Stimulated activated naive B cell treated with anti-CD40 and anti-IgM and Interleukin-4, amounts not matched to agents 10 μg/mL and 1 μg/mL and 100 μg/mL, for 72 hours (primary cell): ENCODE data around the gene ARFGEF3.

Experiments
- ATAC-seq, 2 donors: fragments of 150-1000 bp; cut with Tn5 transposase; replicated peaks; 2 replicates each; pipeline ENCODE4 v1.10.0; 2021; ENCODE audit warnings: moderate library complexity in 1 of 2
- DNase-seq: peaks from one replicate; pipeline ENCODE4 v3.0.0; 2021
- H3K27ac Mint-ChIP-seq: one replicate; pipeline ENCODE4 v1.8.0; 2022; ENCODE audit warnings: mild to moderate bottlenecking, mixed read lengths
- H3K27me3 Mint-ChIP-seq, 2 donors: one replicate each; pipeline ENCODE4 v1.8.0; 2022; ENCODE audit warnings: mixed read lengths in 2 of 2
- H3K36me3 Mint-ChIP-seq, 2 donors: one replicate each; pipeline ENCODE4 v1.8.0; 2022; ENCODE audit warnings: mixed read lengths in 2 of 2, mild to moderate bottlenecking in 1 of 2
- H3K4me1 Mint-ChIP-seq, 2 donors: one replicate each; pipeline ENCODE4 v1.8.0; 2022; ENCODE audit warnings: mixed read lengths in 2 of 2, mild to moderate bottlenecking in 1 of 2
- H3K4me3 Mint-ChIP-seq, 2 donors: one replicate each; pipeline ENCODE4 v1.8.0; 2022; ENCODE audit warnings: mild to moderate bottlenecking in 2 of 2, mixed read lengths in 2 of 2, moderate library complexity in 1 of 2
- H3K9me3 Mint-ChIP-seq, 2 donors: one replicate each; pipeline ENCODE4 v1.8.0; 2022; ENCODE audit warnings: mixed read lengths in 2 of 2, mild to moderate bottlenecking in 1 of 2

Gene ARFGEF3

GRCh38 chr6:138321934-138322333 lies 160.2 kb downstream of the ARFGEF3 start:
- Mint-ChIP-seq H3K36me3 (peaks cover 3% of the 10 kb centered on the region in 2 donors), H3K27me3 (peaks cover 9 to 29% of the 10 kb centered on the region in 2 donors), H3K27ac (no peak overlapping the region), H3K4me3 (no peak overlapping the region), H3K9me3 (peaks cover 8 to 9% of the 10 kb centered on the region in 2 donors), H3K4me1 (peaks cover 0 to 3% of the 10 kb centered on the region in 2 donors)
- ATAC-seq (no peak), DNase-seq (no peak)

GRCh38 chr6:138323821-138324220 lies 162.1 kb downstream of the ARFGEF3 start:
- peaks cover 0 to 3% of the 10 kb centered on the region in 2 donors for H3K4me1 Mint-ChIP-seq
- H3K9me3 Mint-ChIP-seq = peaks cover 8 to 9% of the 10 kb centered on the region in 2 donors
- DNase-seq = no peak
- peaks cover 9 to 23% of the 10 kb centered on the region in 2 donors for H3K27me3 Mint-ChIP-seq
- peaks cover 3% of the 10 kb centered on the region in 2 donors for H3K36me3 Mint-ChIP-seq
- no peak overlapping the region for H3K27ac Mint-ChIP-seq
- H3K4me3 Mint-ChIP-seq = no peak overlapping the region
- ATAC-seq = no peak

- no peak for ATAC-seq
- Mint-ChIP-seq H3K27ac (no peak overlapping the region), H3K27me3 (peaks cover 7% of the 10 kb centered on the region in 2 donors), H3K36me3 (no peaks in the 10 kb centered on the region), H3K4me3 (no peak overlapping the region), H3K9me3 (no peaks in the 10 kb centered on the region), H3K4me1 (peaks cover 2 to 7% of the 10 kb centered on the region in 2 donors)
- DNase-seq = no peak
Measured at GRCh38 chr6:138328210-138328609, 166.5 kb downstream of the ARFGEF3 start.

GRCh38 chr6:138330763-138331162 lies 169.0 kb downstream of the ARFGEF3 start:
- Mint-ChIP-seq H3K36me3 (no peaks in the 10 kb centered on the region), H3K9me3 (no peaks in the 10 kb centered on the region), H3K27me3 (peaks cover 11 to 20% of the 10 kb centered on the region in 2 donors), H3K4me1 (peaks cover 2 to 7% of the 10 kb centered on the region in 2 donors), H3K27ac (no peak overlapping the region), H3K4me3 (no peak overlapping the region)
- no peak for ATAC-seq
- DNase-seq = no peak

GRCh38 chr6:138331444-138331843 lies 169.7 kb downstream of the ARFGEF3 start:
- ATAC-seq (no peak), DNase-seq (no peak)
- Mint-ChIP-seq H3K9me3 (no peaks in the 10 kb centered on the region), H3K36me3 (no peaks in the 10 kb centered on the region), H3K27me3 (peaks cover 11 to 20% of the 10 kb centered on the region in 2 donors), H3K4me1 (peaks cover 2 to 7% of the 10 kb centered on the region in 2 donors), H3K4me3 (no peak overlapping the region), H3K27ac (no peak overlapping the region)

- H3K27ac Mint-ChIP-seq = no peak overlapping the region
- peaks cover 11 to 20% of the 10 kb centered on the region in 2 donors for H3K27me3 Mint-ChIP-seq
- H3K4me3 Mint-ChIP-seq = no peak overlapping the region
- DNase-seq (no peak), ATAC-seq (no peak)
- H3K9me3 Mint-ChIP-seq = no peaks in the 10 kb centered on the region
- H3K4me1 Mint-ChIP-seq = peaks cover 2 to 7% of the 10 kb centered on the region in 2 donors
- no peaks in the 10 kb centered on the region for H3K36me3 Mint-ChIP-seq
Measured at GRCh38 chr6:138331984-138332383, 170.2 kb downstream of the ARFGEF3 start.

GRCh38 chr6:138334000-138334399 lies 172.3 kb downstream of the ARFGEF3 start:
- peaks cover 2 to 7% of the 10 kb centered on the region in 2 donors for H3K4me1 Mint-ChIP-seq
- no peak for ATAC-seq

GRCh38 chr6:138334963-138335362 lies 173.2 kb downstream of the ARFGEF3 start:
- Mint-ChIP-seq H3K27me3 (peaks cover 14 to 26% of the 10 kb centered on the region in 2 donors), H3K36me3 (no peaks in the 10 kb centered on the region), H3K4me3 (no peak overlapping the region), H3K27ac (no peak overlapping the region), H3K9me3 (no peaks in the 10 kb centered on the region), H3K4me1 (peaks cover 2 to 7% of the 10 kb centered on the region in 2 donors)
- DNase-seq (no peak), ATAC-seq (no peak)

More at GRCh38 chr6:138334000-138334399, 172.3 kb downstream of the ARFGEF3 start:
- Mint-ChIP-seq H3K36me3 (no peaks in the 10 kb centered on the region), H3K27ac (no peak overlapping the region), H3K9me3 (no peaks in the 10 kb centered on the region), H3K4me3 (no peak overlapping the region), H3K27me3 (peaks cover 14 to 24% of the 10 kb centered on the region in 2 donors)
- DNase-seq = no peak

- ATAC-seq = no peak
- H3K9me3 Mint-ChIP-seq = no peaks in the 10 kb centered on the region
- peaks cover 2 to 7% of the 10 kb centered on the region in 2 donors for H3K4me1 Mint-ChIP-seq
- H3K27me3 Mint-ChIP-seq = peaks cover 14 to 26% of the 10 kb centered on the region in 2 donors
- no peak overlapping the region for H3K27ac Mint-ChIP-seq
- DNase-seq = no peak
- H3K4me3 Mint-ChIP-seq = no peak overlapping the region
- no peaks in the 10 kb centered on the region for H3K36me3 Mint-ChIP-seq
Measured at GRCh38 chr6:138336221-138336620, 174.5 kb downstream of the ARFGEF3 start.

GRCh38 chr6:138337076-138337475 lies 175.3 kb downstream of the ARFGEF3 start:
- H3K4me3 Mint-ChIP-seq = no peak overlapping the region
- DNase-seq (no peak), ATAC-seq (no peak)
- H3K27me3 Mint-ChIP-seq = peaks cover 11 to 24% of the 10 kb centered on the region in 2 donors
- H3K9me3 Mint-ChIP-seq = no peaks in the 10 kb centered on the region
- no peaks in the 10 kb centered on the region for H3K36me3 Mint-ChIP-seq
- peaks cover 0 to 4% of the 10 kb centered on the region in 2 donors for H3K4me1 Mint-ChIP-seq
- no peak overlapping the region for H3K27ac Mint-ChIP-seq

DNA sequence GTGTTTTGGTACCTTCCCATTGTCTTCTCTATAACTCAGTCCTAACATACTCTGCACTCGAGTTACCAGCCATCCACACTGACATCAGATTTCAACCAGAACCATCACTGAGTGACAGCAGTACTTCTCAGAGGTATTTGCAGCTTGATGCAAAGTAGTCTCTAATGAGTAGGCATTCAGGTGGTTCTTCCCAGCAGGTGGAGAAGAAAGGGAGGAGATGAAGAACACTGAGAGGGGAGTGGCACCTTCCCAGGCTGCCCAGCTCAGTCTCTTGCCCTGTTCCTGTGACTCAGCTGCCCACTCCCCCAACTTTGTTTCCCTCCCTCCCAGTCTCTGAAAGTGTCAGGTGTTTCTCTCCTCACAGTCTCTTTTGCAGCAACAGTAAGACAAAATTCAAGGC lies 177.3 kb downstream of the ARFGEF3 start:
- no peaks in the 10 kb centered on the region for H3K36me3 Mint-ChIP-seq
- DNase-seq (no peak), ATAC-seq (no peak)
- peaks cover 11 to 17% of the 10 kb centered on the region in 2 donors for H3K27me3 Mint-ChIP-seq
- H3K27ac Mint-ChIP-seq = no peak overlapping the region
- H3K9me3 Mint-ChIP-seq = no peaks in the 10 kb centered on the region
- H3K4me3 Mint-ChIP-seq = no peak overlapping the region
- H3K4me1 Mint-ChIP-seq = no peaks in the 10 kb centered on the region

GRCh38 chr6:138341176-138341575 lies 179.4 kb downstream of the ARFGEF3 start:
- no peak for ATAC-seq
- Mint-ChIP-seq H3K4me1 (no peaks in the 10 kb centered on the region), H3K27ac (no peak overlapping the region), H3K4me3 (no peak overlapping the region), H3K9me3 (no peaks in the 10 kb centered on the region), H3K27me3 (peaks cover 6 to 7% of the 10 kb centered on the region in 2 donors), H3K36me3 (no peaks in the 10 kb centered on the region)
- DNase-seq = no peak

- Mint-ChIP-seq H3K36me3 (no peaks in the 10 kb centered on the region), H3K4me3 (no peak overlapping the region), H3K27ac (no peak overlapping the region), H3K4me1 (no peaks in the 10 kb centered on the region), H3K9me3 (no peaks in the 10 kb centered on the region), H3K27me3 (peaks cover 10 to 11% of the 10 kb centered on the region in 2 donors)
- no peak for ATAC-seq
- DNase-seq = no peak
Measured at GRCh38 chr6:138343112-138343511, 181.4 kb downstream of the ARFGEF3 start.

- no peak overlapping the region for H3K4me3 Mint-ChIP-seq
- no peaks in the 10 kb centered on the region for H3K9me3 Mint-ChIP-seq
- no peaks in the 10 kb centered on the region for H3K4me1 Mint-ChIP-seq
- H3K27me3 Mint-ChIP-seq = peaks cover 11 to 12% of the 10 kb centered on the region in 2 donors
- no peak for DNase-seq
- H3K36me3 Mint-ChIP-seq = no peaks in the 10 kb centered on the region
- no peak for ATAC-seq
- no peak overlapping the region for H3K27ac Mint-ChIP-seq
Measured at GRCh38 chr6:138345565-138346285, 184.0 kb downstream of the ARFGEF3 start.
